HepG2 (cell line): ENCODE data around the gene AP2B1.

Experiments used
- ZFAT ChIP-seq: sonication (generic); formaldehyde crosslinking; conservative IDR thresholded peaks from 2 replicates; pipeline ENCODE4 v1.8.1; 2023; ENCODE audit warnings: missing genetic modification reagents, inconsistent platforms
- ZFP1 ChIP-seq: IDR thresholded peaks from 2 replicates; pipeline ENCODE4 v1.6.1; 2016
- ZNF567 ChIP-seq: sonication (generic); formaldehyde crosslinking; IDR thresholded peaks from 2 replicates; pipeline ENCODE4 v1.8.1; 2023; ENCODE audit warnings: mild to moderate bottlenecking, missing genetic modification reagents, borderline replicate concordance
- TF ChIP-seq, protein P1 (sequence below): sonication (generic); formaldehyde crosslinking; IDR thresholded peaks from 2 replicates; pipeline ENCODE4 v1.5.0; 2020; ENCODE audit warnings: mild to moderate bottlenecking, missing genetic modification reagents, moderate library complexity

DNA sequence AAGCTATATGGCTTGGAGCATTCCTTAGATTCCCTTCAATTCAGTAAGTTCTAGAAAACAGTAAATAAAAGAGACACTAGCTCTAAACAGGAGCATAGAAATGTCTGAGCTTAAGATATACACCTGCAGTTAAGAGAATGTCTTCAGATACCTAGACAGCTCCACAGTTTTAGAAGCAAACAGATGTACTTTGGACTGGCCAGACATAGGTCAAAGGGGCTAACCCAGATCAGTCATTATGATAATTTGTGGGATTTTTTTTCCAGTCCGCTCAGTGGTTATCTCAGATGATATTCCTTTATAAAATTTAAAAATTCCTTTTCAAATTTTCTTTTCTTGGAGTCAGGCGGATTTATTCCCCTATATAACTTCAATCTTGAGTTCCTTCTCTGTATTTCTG is 78.5 kb downstream of the AP2B1 start:
- TF ChIP-seq, protein P1, sequence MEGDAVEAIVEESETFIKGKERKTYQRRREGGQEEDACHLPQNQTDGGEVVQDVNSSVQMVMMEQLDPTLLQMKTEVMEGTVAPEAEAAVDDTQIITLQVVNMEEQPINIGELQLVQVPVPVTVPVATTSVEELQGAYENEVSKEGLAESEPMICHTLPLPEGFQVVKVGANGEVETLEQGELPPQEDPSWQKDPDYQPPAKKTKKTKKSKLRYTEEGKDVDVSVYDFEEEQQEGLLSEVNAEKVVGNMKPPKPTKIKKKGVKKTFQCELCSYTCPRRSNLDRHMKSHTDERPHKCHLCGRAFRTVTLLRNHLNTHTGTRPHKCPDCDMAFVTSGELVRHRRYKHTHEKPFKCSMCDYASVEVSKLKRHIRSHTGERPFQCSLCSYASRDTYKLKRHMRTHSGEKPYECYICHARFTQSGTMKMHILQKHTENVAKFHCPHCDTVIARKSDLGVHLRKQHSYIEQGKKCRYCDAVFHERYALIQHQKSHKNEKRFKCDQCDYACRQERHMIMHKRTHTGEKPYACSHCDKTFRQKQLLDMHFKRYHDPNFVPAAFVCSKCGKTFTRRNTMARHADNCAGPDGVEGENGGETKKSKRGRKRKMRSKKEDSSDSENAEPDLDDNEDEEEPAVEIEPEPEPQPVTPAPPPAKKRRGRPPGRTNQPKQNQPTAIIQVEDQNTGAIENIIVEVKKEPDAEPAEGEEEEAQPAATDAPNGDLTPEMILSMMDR (CRISPR knock-in tag) = no peak
- TF ChIP-seq ZFAT (no peak), ZFP1 (CRISPR knock-in tag) (no peak), ZNF567 (CRISPR knock-in tag) (no peak)
